NCI-H2107 treated with DMSO at 0.1 percent for 48 hours (cell line): ENCODE results near the gene TMBIM4.
"Not testable (repeated sequence)": the region's sequence is repeated elsewhere in the genome, so short reads cannot be mapped to it uniquely, and the experiment has no call there.

ENCODE experiments used
- DNase-seq: peaks from one replicate; lab custom pipeline; 2025; ENCODE audit not compliant: unreplicated experiment; lab: John Stamatoyannopoulos, UW

The TMBIM4 gene

GRCh38 chr12:66187036-66187435 is 17.2 kb upstream of the TMBIM4 start:
- DNase-seq, result no peak

- not testable (repeated sequence) for DNase-seq
Observed at GRCh38 chr12:66184822-66185221, 15.0 kb upstream of the TMBIM4 start.

- no peak for DNase-seq
Observed at GRCh38 chr12:66182956-66183355, 13.2 kb upstream of the TMBIM4 start.

DNA sequence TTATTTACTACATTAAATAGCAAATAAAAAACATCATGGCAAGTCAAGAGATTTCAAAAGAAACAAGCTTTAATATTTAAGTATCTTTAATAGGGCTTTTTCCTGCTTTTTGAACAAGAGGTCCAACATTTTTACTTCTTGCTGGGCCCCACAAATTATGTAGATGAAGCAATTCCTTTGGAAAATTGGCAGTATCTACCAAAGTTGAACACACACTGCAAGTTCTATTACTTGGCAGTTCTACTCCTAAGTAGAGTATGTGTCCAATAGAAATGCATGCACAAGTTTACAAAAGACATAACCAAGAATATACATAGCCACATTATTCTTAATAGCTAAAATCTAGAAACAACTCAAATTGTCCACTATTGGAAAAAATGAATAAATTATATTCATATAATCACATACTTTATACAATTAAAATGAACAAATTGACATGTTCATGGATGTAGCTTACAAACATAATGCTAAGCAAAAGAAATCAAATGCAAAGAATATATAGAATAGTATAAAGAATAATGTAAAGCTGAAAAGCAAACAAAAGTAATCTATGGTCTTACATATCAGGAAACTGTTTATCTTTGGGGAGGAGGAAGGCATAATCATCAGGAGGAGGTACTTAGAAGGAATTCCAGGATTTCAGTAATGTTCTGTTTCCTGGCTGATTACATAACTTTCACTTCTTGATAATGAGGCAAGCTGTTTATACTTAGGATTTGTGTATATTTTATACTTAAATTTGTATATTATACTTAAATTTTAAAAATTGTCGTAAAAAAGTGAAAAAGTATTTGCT is 6.5 kb upstream of the TMBIM4 start:
- no peak for DNase-seq

GRCh38 chr12:66174391-66175325 is 4.9 kb upstream of the TMBIM4 start:
- not testable (repeated sequence) for DNase-seq

GRCh38 chr12:66170606-66171005 is 810 bp upstream of the TMBIM4 start:
- no peak for DNase-seq

GRCh38 chr12:66168410-66168809 is 1.4 kb downstream of the TMBIM4 start:
- no peak for DNase-seq

DNA sequence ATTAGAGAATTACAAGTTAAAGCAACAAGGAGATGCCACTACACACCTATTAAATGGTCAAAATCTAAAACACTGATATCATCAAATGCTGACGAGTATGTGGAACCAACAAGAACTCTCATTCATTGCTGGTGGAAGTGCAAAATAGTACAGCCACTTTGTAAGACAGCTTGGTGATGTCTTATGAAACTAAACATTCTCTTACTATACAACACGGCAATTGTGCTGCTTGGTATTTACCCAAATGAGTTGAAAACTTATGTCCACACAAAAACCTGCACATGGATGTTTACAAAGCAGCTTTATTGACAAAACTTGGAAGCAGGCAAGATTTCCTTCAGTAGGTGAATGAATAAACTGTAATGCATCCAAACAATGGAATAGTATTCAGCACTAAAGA is 3.2 kb downstream of the TMBIM4 start:
- DNase-seq, result no peak

DNA sequence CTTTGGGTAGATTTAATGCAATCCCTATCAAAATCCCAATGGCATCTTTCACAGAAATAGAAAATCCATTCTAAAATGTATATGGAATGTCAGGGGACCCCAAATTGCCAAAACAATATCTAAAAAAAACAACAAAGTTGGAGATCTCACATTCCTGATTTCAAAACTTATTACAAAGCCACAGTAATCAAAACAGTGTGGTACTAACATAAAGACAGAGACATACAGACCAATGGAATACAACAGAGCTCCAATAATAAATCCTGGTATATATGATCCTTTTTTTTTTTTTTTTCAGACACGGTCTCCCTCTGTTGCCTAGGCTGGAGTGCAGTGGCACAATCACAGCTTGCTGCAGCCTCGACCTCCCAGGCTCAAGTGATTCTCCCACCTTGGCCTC is 4.7 kb downstream of the TMBIM4 start:
- no peak for DNase-seq

- DNase-seq, result no peak
Observed at GRCh38 chr12:66164349-66164821, 5.4 kb downstream of the TMBIM4 start.

- DNase-seq, result no peak
Observed at GRCh38 chr12:66163289-66163688, 6.5 kb downstream of the TMBIM4 start.

DNA sequence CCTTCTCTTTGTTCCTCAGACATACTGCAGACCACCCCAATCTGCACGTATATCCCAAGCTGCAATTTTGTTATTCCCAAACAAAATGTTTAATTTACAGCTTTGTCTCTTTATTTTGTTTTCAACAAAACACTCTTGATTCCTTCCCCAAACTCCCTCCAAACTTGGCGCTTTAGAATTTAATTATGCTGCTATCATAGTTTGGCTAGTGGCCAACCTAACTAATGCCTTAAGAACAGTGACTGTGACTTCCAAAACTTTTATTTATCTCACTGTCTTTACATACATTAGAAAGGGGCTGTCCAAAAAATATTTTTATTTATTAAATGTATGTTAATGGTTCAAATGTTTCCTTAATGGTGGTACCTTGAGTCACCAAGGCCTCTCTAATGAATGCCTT is 7.1 kb downstream of the TMBIM4 start:
- no peak for DNase-seq

DNA sequence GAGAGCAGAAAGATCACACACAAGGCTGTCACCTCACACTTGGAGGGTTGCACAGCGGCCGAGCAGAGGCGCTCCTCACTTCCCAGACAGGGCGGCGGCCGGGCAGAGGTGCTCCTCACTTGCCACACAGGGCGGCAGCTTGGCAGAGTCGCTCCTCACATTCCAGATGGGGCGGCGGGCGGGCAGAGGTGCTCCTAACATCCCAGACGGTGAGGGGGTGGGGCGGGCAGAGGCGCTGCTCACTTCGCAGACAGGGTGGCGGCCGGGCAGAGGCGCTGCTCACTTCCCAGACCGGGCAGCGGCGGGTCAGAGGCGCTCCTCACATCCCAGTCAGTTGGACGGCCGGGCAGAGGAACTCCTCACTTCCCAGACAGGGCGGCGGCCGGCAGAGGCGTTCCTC is 9.1 kb downstream of the TMBIM4 start:
- no peak for DNase-seq

DNA sequence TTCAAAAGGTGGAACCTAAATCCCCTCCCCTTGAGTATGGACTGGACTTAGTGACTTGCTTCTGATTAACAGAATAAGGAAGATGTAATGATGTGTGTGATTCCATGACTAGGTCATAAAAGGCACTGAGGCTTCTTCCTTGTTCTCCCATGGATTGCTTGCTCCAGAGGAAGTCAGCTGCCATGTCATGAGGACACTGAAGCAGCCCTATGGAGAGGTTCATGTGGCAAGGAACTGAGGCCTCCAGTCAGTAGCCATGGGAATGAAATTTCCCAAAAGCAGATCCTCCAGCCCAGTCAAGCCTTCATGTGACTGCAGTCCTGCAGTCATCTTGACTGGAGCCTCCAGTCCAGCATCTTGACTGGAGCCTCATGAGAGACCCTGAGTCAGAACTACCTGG is 10.7 kb downstream of the TMBIM4 start:
- DNase-seq, result no peak

GRCh38 chr12:66156654-66157053 is 13.1 kb downstream of the TMBIM4 start:
- no peak for DNase-seq

- no peak for DNase-seq
Observed at GRCh38 chr12:66154776-66155175, 15.0 kb downstream of the TMBIM4 start.

GRCh38 chr12:66152732-66153131 is 17.1 kb downstream of the TMBIM4 start:
- DNase-seq, result no peak

- DNase-seq, result no peak
Observed at GRCh38 chr12:66149702-66150398, 19.9 kb downstream of the TMBIM4 start.

- DNase-seq, result peak; percentile 61
Observed at GRCh38 chr12:66144791-66145754, 24.7 kb downstream of the TMBIM4 start.

DNA sequence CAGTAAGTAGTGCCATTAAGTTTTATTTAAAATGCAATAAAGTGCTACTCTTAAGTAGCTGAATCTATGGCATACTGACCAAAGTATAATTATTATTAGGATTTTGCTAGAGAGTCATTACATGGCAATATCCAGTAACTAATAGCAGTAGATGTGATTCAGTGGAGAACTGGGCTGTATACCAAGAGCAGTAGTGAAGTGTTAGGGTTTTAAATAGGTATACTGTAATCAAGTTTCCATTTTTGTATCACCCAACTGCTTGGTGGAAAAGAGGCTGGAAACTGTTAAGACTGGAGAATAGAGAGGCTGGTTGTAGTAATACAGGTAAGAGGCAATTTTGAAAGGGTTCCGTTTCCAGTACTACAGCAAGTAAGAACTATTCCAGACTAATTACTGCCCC is 25.9 kb downstream of the TMBIM4 start:
- no peak for DNase-seq
